HL-60 (cell line): ENCODE results near the gene ALKBH5.
A peak's percentile ranks its signal among the peaks of the same experiment; 100 is the strongest.

Source experiments
- DNase-seq, 2 experiments: peaks; one replicate each; pipeline ENCODE4 v3.0.0-alpha.2; 2010 to 2020; ENCODE audit warnings: low read depth in 1 of 2, low spot score in 1 of 2
- H3K27ac ChIP-seq: fragments of 250-450 bp; sonication (Bioruptor Pico); replicated peaks from 2 replicates; pipeline ENCODE4 v1.5.1; 2020; ENCODE audit warnings: mild to moderate bottlenecking, moderate library complexity
- H3K27me3 ChIP-seq: fragments of 250-450 bp; sonication (Bioruptor Pico); 2 replicates; pipeline ENCODE4 v1.5.1; 2021; ENCODE audit warnings: mild to moderate bottlenecking, moderate library complexity; ENCODE audit not compliant: insufficient read depth, poor library complexity, severe bottlenecking
- H3K4me3 ChIP-seq: replicated peaks from 2 replicates; pipeline ENCODE4 v1.5.1; 2011; ENCODE audit warnings: mild to moderate bottlenecking, control low read depth, low read length; ENCODE audit not compliant: insufficient read depth
- CTCF ChIP-seq: IDR thresholded peaks from one replicate; pipeline ENCODE4 v1.5.1; 2011; ENCODE audit warnings: low read length, control low read depth, inconsistent platforms; ENCODE audit not compliant: insufficient read depth
- GABPA ChIP-seq: IDR thresholded peaks from 2 replicates; pipeline ENCODE4 v1.6.1; 2012; ENCODE audit warnings: low read depth
- POLR2AphosphoS5 ChIP-seq: IDR thresholded peaks from 2 replicates; pipeline ENCODE4 v1.6.1; 2012; ENCODE audit warnings: low read depth
- SPI1 ChIP-seq: IDR thresholded peaks from 2 replicates; pipeline ENCODE4 v1.6.1; 2012; ENCODE audit warnings: low read depth, mild to moderate bottlenecking, borderline replicate concordance
- TF ChIP-seq, protein P1 (sequence below): IDR thresholded peaks from 2 replicates; pipeline ENCODE4 v1.6.1; 2012; ENCODE audit warnings: low read depth; ENCODE audit not compliant: insufficient replicate concordance

ALKBH5 gene

GRCh38 chr17:18245038-18245776, 61.6 kb downstream of the ALKBH5 start:
- no peak for TF ChIP-seq SPI1
- no peak for TF ChIP-seq POLR2AphosphoS5
- no peak for TF ChIP-seq CTCF
- TF ChIP-seq, protein P1, sequence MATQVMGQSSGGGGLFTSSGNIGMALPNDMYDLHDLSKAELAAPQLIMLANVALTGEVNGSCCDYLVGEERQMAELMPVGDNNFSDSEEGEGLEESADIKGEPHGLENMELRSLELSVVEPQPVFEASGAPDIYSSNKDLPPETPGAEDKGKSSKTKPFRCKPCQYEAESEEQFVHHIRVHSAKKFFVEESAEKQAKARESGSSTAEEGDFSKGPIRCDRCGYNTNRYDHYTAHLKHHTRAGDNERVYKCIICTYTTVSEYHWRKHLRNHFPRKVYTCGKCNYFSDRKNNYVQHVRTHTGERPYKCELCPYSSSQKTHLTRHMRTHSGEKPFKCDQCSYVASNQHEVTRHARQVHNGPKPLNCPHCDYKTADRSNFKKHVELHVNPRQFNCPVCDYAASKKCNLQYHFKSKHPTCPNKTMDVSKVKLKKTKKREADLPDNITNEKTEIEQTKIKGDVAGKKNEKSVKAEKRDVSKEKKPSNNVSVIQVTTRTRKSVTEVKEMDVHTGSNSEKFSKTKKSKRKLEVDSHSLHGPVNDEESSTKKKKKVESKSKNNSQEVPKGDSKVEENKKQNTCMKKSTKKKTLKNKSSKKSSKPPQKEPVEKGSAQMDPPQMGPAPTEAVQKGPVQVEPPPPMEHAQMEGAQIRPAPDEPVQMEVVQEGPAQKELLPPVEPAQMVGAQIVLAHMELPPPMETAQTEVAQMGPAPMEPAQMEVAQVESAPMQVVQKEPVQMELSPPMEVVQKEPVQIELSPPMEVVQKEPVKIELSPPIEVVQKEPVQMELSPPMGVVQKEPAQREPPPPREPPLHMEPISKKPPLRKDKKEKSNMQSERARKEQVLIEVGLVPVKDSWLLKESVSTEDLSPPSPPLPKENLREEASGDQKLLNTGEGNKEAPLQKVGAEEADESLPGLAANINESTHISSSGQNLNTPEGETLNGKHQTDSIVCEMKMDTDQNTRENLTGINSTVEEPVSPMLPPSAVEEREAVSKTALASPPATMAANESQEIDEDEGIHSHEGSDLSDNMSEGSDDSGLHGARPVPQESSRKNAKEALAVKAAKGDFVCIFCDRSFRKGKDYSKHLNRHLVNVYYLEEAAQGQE: no peak
- no peak for TF ChIP-seq GABPA
- H3K27me3 ChIP-seq: no peaks in the 10 kb centered on the region
- H3K27ac ChIP-seq: no peak overlapping the region
- H3K4me3 ChIP-seq: no peak overlapping the region
- DNase-seq: no peak

- Histone ChIP-seq H3K4me3 (no peak overlapping the region), H3K27me3 (no peaks in the 10 kb centered on the region), H3K27ac (no peak overlapping the region)
- DNase-seq: no peak
- TF ChIP-seq POLR2AphosphoS5 (no peak), GABPA (no peak), CTCF (no peak), SPI1 (no peak)
- TF ChIP-seq, protein P1: no peak
Observed at GRCh38 chr17:18246109-18246725, 62.6 kb downstream of the ALKBH5 start.

GRCh38 chr17:18246880-18247612, 63.4 kb downstream of the ALKBH5 start:
- Histone ChIP-seq H3K4me3 (no peak overlapping the region), H3K27ac (no peak overlapping the region), H3K27me3 (no peaks in the 10 kb centered on the region)
- peak in 1 of 2 experiments; percentile 36 for DNase-seq
- TF ChIP-seq POLR2AphosphoS5: no peak
- no peak for TF ChIP-seq GABPA
- no peak for TF ChIP-seq CTCF
- no peak for TF ChIP-seq SPI1
- TF ChIP-seq, protein P1: no peak
